ENCODE results near the gene AIRE.
"Not testable (repeated sequence)": the region's sequence is repeated elsewhere in the genome, so short reads cannot be mapped to it uniquely, and the experiment has no call there.

AIRE gene

DNA sequence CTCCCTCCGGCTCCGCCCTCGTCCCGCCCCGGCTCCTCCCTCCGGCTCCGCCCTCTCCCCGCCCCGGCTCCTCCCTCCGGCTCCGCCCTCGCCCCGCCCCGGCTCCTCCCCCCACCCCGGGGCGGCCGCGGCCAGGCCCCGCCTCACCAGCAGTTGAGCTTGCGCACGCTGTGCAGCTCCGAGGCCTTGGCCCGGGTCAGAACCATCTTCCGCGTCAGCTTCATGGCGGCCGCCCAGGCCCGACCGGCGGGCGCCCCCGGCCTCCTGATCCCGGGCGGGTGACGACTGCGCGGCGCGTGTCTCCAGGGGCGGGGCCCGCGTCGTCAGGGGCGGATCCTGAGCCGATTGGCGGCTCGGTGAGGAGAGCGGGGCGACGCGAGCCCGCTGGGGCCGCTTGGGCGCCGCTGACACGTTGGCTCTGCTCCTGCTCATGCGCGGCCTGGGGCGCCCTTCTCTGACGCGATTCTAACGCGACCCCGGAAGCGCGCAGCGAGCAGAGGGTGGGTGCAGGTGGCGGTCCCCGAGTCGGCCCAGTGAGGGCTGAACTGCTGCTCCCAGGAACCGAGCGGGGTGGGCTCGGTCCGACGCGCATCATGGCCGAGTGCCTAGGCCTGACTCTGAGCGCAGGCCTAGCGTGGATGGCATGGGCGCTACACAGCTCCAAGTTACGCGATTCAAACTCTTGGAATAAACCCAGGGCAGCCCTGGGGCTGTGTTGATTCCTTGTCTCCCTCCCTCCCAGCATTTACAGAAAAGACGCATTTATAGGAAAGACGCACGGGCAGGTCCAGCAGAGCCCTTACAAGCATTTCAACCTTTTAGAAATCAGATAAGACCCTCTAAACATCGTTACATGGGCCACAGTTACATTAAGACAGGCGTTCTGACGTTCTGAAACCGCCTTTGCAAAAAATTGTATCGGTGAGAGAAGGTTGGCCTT, 53.6 kb downstream of the AIRE start, which contains the start of gene CFAP410:
Gene CFAP410, minus strand, starts transcription at position 420 of the 940 bp plus-strand sequence. Its CDS starts 196 bp downstream, at position 224.
- DNase-seq = peak; percentile 93

DNA sequence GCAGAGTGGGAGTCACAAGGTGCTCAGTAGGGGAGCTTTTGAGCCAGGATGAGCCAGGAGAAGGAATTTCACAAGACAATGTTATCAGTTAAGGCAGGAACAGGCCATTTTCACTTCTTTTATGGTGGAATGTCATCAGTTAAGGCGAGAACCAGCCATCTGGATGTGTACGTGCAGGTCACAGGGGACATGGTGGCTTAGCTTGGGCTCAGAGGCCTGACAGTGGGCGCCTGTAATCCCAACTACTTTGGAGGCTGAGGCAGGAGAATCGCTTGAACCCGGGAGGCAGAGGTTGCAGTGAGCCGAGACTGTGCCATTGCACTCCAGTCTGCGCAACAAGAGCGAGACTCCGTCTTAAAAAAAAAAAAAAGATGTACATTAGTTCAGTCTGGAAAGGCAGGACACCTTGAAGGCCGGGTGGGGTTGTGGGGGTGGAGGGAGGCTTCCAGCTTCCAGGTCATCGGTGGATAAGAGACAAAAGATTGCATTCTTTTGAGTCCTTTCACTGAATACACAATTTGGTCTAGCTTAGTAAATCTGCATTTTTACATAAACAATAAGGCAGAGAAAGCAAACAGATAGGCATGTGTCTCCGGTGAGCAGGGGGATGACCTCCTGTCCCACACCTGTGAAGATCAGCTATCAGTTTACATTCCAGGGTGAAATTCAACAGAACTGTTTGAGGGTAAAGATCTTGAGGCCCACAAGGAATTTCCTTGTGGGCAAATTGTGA, 56.2 kb downstream of the AIRE start:
- DNase-seq = not testable (repeated sequence)

DNA sequence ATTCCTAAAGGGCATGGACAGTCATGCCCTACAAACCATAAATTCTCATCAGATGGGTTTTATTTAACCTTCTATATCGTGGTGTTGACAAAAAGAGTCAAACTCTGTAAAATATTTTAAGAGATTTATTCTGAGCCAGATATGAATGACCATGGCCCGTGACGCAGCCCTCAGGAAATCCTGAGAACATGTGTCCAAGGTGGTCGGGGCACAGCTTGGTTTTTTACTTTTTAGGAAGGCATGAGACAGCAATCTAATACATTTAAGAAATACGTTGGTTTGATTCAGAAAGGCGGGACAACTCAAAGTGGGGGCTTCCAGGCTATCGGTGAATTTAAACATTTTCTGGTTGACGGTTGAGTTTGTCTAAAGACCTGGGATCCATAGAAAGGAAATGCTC, 57.3 kb downstream of the AIRE start:
- DNase-seq = not testable (repeated sequence)

DNA sequence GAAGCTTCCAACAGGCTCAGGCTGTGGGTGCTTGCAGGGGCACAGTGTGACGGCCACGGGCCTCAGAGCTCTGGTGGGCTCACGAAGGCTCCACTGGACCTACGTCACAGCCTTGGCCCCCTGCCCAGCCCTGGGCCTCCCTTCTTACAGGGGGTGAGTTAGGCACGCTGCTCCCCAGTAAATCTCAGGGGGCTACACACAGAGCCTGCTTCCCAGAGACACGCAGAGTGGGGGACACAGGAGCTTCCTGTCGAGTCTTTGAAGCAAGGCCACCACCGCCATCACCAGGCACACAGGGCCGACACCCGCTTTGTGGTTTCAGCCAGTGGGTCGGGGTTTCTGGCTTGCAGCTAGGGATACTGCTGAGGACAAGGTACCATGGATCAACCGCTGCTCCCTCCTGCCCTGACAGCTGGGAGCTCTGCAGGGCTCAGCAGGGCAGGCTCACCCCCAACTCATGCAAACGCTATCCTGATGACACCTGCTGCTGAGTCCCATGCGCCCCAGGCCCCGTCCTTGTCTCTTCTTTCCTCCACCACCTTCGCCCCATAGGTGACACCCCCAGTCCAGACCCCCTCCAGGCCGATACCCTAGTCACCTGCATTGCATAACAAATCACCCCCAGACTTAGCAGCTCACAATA, 59.0 kb downstream of the AIRE start:
- DNase-seq = no peak

DNA sequence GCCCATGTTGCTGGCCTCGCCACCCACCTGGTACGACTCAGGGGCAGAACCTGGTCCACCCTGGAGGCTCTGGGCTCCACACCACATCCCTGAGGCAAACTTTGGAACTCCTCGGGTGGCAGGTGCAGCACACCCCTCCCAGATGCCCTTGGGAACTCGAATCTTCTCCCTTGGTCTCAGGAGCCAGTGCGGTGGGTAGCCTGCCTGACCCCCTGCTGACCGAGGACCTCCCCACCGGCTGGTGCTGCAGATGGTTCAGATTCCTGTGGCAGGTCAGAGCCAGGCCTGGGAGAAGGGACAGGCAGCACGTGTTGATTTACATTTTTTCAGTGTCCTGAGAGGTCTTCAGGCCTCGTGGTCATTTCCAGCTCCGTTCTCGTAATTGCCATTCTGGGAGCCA, 59.8 kb downstream of the AIRE start:
- DNase-seq = no peak

DNA sequence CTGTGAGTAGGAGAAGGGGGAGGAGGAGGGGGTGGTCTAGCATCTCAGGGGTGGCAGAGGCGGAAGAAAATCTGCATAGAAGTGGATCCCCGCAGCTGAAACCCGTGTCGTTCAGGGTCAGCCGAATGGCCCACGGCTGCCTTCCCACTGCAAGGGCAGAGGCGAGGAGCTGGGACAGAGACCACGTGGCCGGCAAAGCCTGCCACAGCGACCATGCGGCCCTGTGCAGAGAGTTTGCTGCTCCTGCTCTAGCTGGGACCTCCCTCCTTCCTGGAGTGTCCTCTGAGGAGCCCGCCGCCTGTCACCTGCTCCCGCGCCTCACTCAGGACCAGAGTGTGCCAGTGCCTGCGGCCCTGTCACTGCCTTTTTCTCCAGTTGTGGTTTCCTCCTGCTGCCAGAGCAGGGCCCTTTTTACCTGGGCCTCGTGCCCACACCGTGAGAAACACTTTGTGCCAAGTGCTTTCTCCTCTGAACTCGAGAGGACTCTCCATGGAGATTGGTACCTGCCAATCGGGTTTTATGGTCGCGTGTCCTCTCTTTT, 62.3 kb downstream of the AIRE start:
- DNase-seq = no peak

Measured in T1000 (cell line).